Measurements from ENCODE around the gene DUSP5.

The DUSP5 gene

GRCh38 chr10:110501142-110501937 lies 3.6 kb downstream of the DUSP5 start (continued):
- TF ChIP-seq ZNF518A (tag by site-specific recombination; conservative IDR thresholded peaks at IDR 0.05; ENCODE audit: low read depth) (no peak), ZBTB6 (tag by site-specific recombination; IDR thresholded peaks at IDR 0.05) (peak; percentile 28; the same call in 1 of the 2 replicates), ZBTB20 (tag by site-specific recombination; IDR thresholded peaks at IDR 0.05) (peak; percentile 54; the same call in 1 of the 2 replicates)

GRCh38 chr10:110502072-110502845 lies 4.6 kb downstream of the DUSP5 start:
- POLR2A ChIA-PET, result interaction anchor here (0.6 kb wide), 1 partner anchor 197 kb away, joined by 4 read pairs; the partner anchor contains the start of gene SMNDC1
- no peak for TF ChIP-seq SETDB1 (IDR thresholded peaks at IDR 0.05; ENCODE audit: insufficient read length, low read length)
- TF ChIP-seq FEZF1 (tag by site-specific recombination; IDR thresholded peaks at IDR 0.05), result no peak
- no peak for TF ChIP-seq KLF8 (tag by site-specific recombination; IDR thresholded peaks at IDR 0.05)
- TF ChIP-seq ZSCAN16 (tag by site-specific recombination; IDR thresholded peaks at IDR 0.05), result no peak
- no peak for TF ChIP-seq ZBTB17 (tag by site-specific recombination; IDR thresholded peaks at IDR 0.05)
- no peak for TF ChIP-seq ZNF174 (tag by site-specific recombination; IDR thresholded peaks at IDR 0.05)
- TF ChIP-seq ZNF48 (tag by site-specific recombination; IDR thresholded peaks at IDR 0.05), result no peak
- no peak for TF ChIP-seq ZNF513 (tag by site-specific recombination; IDR thresholded peaks at IDR 0.05)
- TF ChIP-seq ZBTB11 (tag by site-specific recombination; conservative IDR thresholded peaks at IDR 0.05; ENCODE audit: low read depth), result no peak
- no peak for TF ChIP-seq ZNF514 (tag by site-specific recombination; IDR thresholded peaks at IDR 0.05)
- TF ChIP-seq ZNF292 (tag by site-specific recombination; IDR thresholded peaks at IDR 0.05; ENCODE audit: borderline replicate concordance, low read depth), result no peak
- no peak for TF ChIP-seq ZBTB6 (tag by site-specific recombination; IDR thresholded peaks at IDR 0.05)
- no peak for TF ChIP-seq ZNF777 (tag by site-specific recombination; IDR thresholded peaks at IDR 0.05; ENCODE audit: borderline replicate concordance)
- no peak for TF ChIP-seq EGR2 (tag by site-specific recombination; IDR thresholded peaks at IDR 0.05; ENCODE audit: low read depth)
- no peak for TF ChIP-seq ZNF266 (tag by site-specific recombination; IDR thresholded peaks at IDR 0.05; ENCODE audit: low read depth)

More at GRCh38 chr10:110502072-110502845, 4.6 kb downstream of the DUSP5 start:
- Histone ChIP-seq H3K4me3 (ENCODE audit: low read depth, low read length) (no peak overlapping the region), H3K9me3 (ENCODE audit: control insufficient read depth, insufficient read depth, low read depth, low read length) (no peaks in the 10 kb centered on the region), H3K36me3 (ENCODE audit: control insufficient read depth in 2 of 2, insufficient read depth in 1 of 2, low read length in 2 of 2) (peaks cover 0 to 50% of the 10 kb centered on the region in 2 experiments; a peak in 1 of 3 replicates), H3K27ac (ENCODE audit: extremely low read depth, low read depth, low read length) (no peak overlapping the region), H3K4me1 (ENCODE audit: control insufficient read depth, insufficient read depth, low read length) (peaks cover 30% of the 10 kb centered on the region)
- CTCF ChIA-PET, result interaction anchor here (0.7 to 0.9 kb wide), 2 partner anchors 148 to 203 kb away, joined by 3 to 6 read pairs; no protein-coding TSS in a partner anchor
